ENCODE measurements around the gene PRDM16.

Gene PRDM16

GRCh38 chr1:3040004-3040403 lies 29.0 kb upstream of the PRDM16 start:
- Histone ChIP-seq H3K79me2 (ENCODE audit: low read length) (no peaks in the 10 kb centered on the region), H3K9me3 (replicated peaks; ENCODE audit: insufficient read depth, low read length) (no peaks in the 10 kb centered on the region), H3K36me3 (replicated peaks; ENCODE audit: insufficient read depth, low read length) (no peaks in the 10 kb centered on the region), H3K4me1 (ENCODE audit: low read length) (no peaks in the 10 kb centered on the region), H3F3A (ENCODE audit: insufficient read depth, low read length) (no peaks in the 10 kb centered on the region), H3K27me3 (replicated peaks; ENCODE audit: insufficient read depth, low read length) (peaks cover 89% of the 10 kb centered on the region), H3K9me2 (replicated peaks; ENCODE audit: insufficient read depth, low read length) (no peaks in the 10 kb centered on the region), H3K9ac (ENCODE audit: low read length) (no peak overlapping the region), H3K27ac (ENCODE audit: low read length) (no peak overlapping the region), H3K4me3 (ENCODE audit: low read length) (no peak overlapping the region), H3K4me2 (ENCODE audit: low read depth, low read length) (no peak overlapping the region), H2AFZ (ENCODE audit: low read length) (no peak overlapping the region), H4K20me1 (ENCODE audit: insufficient read depth, low read length) (no peaks in the 10 kb centered on the region)
- TF ChIP-seq EZH2 (optimal IDR thresholded peaks at IDR 0.05; ENCODE audit: low read depth, low read length) (no peak), EZH2phosphoT487 (IDR thresholded peaks at IDR 0.05; ENCODE audit: low read length) (no peak)
- TF ChIP-seq, protein P1, sequence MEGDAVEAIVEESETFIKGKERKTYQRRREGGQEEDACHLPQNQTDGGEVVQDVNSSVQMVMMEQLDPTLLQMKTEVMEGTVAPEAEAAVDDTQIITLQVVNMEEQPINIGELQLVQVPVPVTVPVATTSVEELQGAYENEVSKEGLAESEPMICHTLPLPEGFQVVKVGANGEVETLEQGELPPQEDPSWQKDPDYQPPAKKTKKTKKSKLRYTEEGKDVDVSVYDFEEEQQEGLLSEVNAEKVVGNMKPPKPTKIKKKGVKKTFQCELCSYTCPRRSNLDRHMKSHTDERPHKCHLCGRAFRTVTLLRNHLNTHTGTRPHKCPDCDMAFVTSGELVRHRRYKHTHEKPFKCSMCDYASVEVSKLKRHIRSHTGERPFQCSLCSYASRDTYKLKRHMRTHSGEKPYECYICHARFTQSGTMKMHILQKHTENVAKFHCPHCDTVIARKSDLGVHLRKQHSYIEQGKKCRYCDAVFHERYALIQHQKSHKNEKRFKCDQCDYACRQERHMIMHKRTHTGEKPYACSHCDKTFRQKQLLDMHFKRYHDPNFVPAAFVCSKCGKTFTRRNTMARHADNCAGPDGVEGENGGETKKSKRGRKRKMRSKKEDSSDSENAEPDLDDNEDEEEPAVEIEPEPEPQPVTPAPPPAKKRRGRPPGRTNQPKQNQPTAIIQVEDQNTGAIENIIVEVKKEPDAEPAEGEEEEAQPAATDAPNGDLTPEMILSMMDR (IDR thresholded peaks at IDR 0.05; ENCODE audit: low read length): no peak
- no peak for DNase-seq

DNA sequence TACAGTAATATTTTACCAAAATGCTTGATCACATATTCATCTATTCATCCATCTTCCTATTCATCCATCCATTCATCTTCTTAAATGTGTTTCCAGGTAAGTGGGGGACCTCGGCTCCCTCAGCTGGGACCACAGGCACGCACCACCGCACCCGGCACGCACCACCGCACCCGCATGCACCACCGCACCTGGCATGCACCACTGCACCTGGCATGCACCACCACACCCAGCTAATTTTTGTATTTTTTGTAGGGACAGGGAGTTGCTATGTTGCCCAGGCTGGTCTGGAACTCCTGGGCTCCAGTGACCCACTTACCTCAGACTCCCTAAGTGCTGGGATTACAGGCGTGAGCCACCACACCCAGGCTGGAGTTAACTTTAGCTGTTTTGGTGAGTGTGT lies 26.5 kb upstream of the PRDM16 start:
- Histone ChIP-seq H4K20me1 (ENCODE audit: insufficient read depth, low read length) (no peaks in the 10 kb centered on the region), H3F3A (ENCODE audit: insufficient read depth, low read length) (no peaks in the 10 kb centered on the region), H3K4me1 (ENCODE audit: low read length) (no peaks in the 10 kb centered on the region), H3K79me2 (ENCODE audit: low read length) (no peaks in the 10 kb centered on the region), H2AFZ (ENCODE audit: low read length) (no peak overlapping the region), H3K9me2 (replicated peaks; ENCODE audit: insufficient read depth, low read length) (no peaks in the 10 kb centered on the region), H3K4me2 (ENCODE audit: low read depth, low read length) (no peak overlapping the region), H3K9me3 (replicated peaks; ENCODE audit: insufficient read depth, low read length) (no peaks in the 10 kb centered on the region), H3K9ac (ENCODE audit: low read length) (no peak overlapping the region), H3K27ac (ENCODE audit: low read length) (no peak overlapping the region), H3K4me3 (ENCODE audit: low read length) (no peak overlapping the region), H3K36me3 (replicated peaks; ENCODE audit: insufficient read depth, low read length) (no peaks in the 10 kb centered on the region), H3K27me3 (replicated peaks; ENCODE audit: insufficient read depth, low read length) (peaks cover 97% of the 10 kb centered on the region)
- TF ChIP-seq, protein P1 (IDR thresholded peaks at IDR 0.05; ENCODE audit: low read length): no peak
- TF ChIP-seq EZH2phosphoT487 (IDR thresholded peaks at IDR 0.05; ENCODE audit: low read length) (no peak), EZH2 (optimal IDR thresholded peaks at IDR 0.05; ENCODE audit: low read depth, low read length) (no peak)
- DNase-seq: no peak

GRCh38 chr1:3049164-3049563 lies 19.8 kb upstream of the PRDM16 start:
- H3K9me2 ChIP-seq (replicated peaks; ENCODE audit: insufficient read depth, low read length): no peaks in the 10 kb centered on the region
- no peak overlapping the region for H3K4me2 ChIP-seq (ENCODE audit: low read depth, low read length)
- no peak for DNase-seq
- no peak overlapping the region for H3K9ac ChIP-seq (ENCODE audit: low read length)
- peaks cover 64% of the 10 kb centered on the region for H3K27me3 ChIP-seq (replicated peaks; ENCODE audit: insufficient read depth, low read length)
- no peaks in the 10 kb centered on the region for H3K79me2 ChIP-seq (ENCODE audit: low read length)
- no peak overlapping the region for H3K27ac ChIP-seq (ENCODE audit: low read length)
- no peak overlapping the region for H2AFZ ChIP-seq (ENCODE audit: low read length)
- no peak overlapping the region for H3K4me3 ChIP-seq (ENCODE audit: low read length)
- H4K20me1 ChIP-seq (ENCODE audit: insufficient read depth, low read length): no peaks in the 10 kb centered on the region
- no peaks in the 10 kb centered on the region for H3K9me3 ChIP-seq (replicated peaks; ENCODE audit: insufficient read depth, low read length)
- H3K4me1 ChIP-seq (ENCODE audit: low read length): no peaks in the 10 kb centered on the region
- no peaks in the 10 kb centered on the region for H3F3A ChIP-seq (ENCODE audit: insufficient read depth, low read length)
- no peaks in the 10 kb centered on the region for H3K36me3 ChIP-seq (replicated peaks; ENCODE audit: insufficient read depth, low read length)
- TF ChIP-seq EZH2phosphoT487 (IDR thresholded peaks at IDR 0.05; ENCODE audit: low read length) (no peak), EZH2 (optimal IDR thresholded peaks at IDR 0.05; ENCODE audit: low read depth, low read length) (no peak)
- TF ChIP-seq, protein P1 (IDR thresholded peaks at IDR 0.05; ENCODE audit: low read length): no peak
